Fibroblast of lung (primary cell): Measurements from ENCODE around the gene SPOCK1. TPM values are rescaled to one million over a fixed set of nuclear protein-coding genes. Genes with fewer than 3 reads are reported as not detected.

Experiments used
- DNase-seq, 2 donors: peaks; one replicate each; pipeline versions ENCODE4 v3.0.0 to v3.0.0-alpha.2; 2010; ENCODE audit warnings: low read depth in 2 of 2
- H2AFZ ChIP-seq: 2 replicates; pipeline ENCODE4 v1.5.1; 2012; ENCODE audit warnings: low read length, control low read depth, inconsistent platforms
- H3K27ac ChIP-seq: 2 replicates; pipeline ENCODE4 v1.5.1; 2011; ENCODE audit warnings: low read length, control low read depth; ENCODE audit not compliant: insufficient read depth
- H3K27me3 ChIP-seq: 2 replicates; pipeline ENCODE4 v1.5.1; 2011; ENCODE audit warnings: mild to moderate bottlenecking, low read length; ENCODE audit not compliant: control insufficient read depth, insufficient read depth
- H3K36me3 ChIP-seq: 2 replicates; pipeline ENCODE4 v1.5.1; 2011; ENCODE audit warnings: low read length; ENCODE audit not compliant: control insufficient read depth, insufficient read depth
- H3K4me1 ChIP-seq: 2 replicates; pipeline ENCODE4 v1.5.1; 2011; ENCODE audit warnings: low read length; ENCODE audit not compliant: control insufficient read depth, insufficient read depth; ENCODE audit errors: extremely low read depth
- H3K4me2 ChIP-seq: 2 replicates; pipeline ENCODE4 v1.5.1; 2011; ENCODE audit warnings: low read length, control low read depth; ENCODE audit not compliant: insufficient read depth; ENCODE audit errors: extremely low read depth
- H3K4me3 ChIP-seq, 4 experiments: fragments of 200-600 bp in 1 of 4; sonication (generic) in 1 of 4; replicated peaks in 1 of 4; 2 replicates each; pipeline ENCODE4 v1.5.1; 2011 to 2016; ENCODE audit warnings: low read length in 4 of 4, low read depth in 3 of 4, mild to moderate bottlenecking in 3 of 4, control low read depth in 2 of 4, inconsistent platforms in 1 of 4, mixed read lengths in 1 of 4; ENCODE audit not compliant: insufficient read depth in 1 of 4; ENCODE audit errors: control extremely low read depth in 1 of 4
- H3K79me2 ChIP-seq: 2 replicates; pipeline ENCODE4 v1.5.1; 2012; ENCODE audit warnings: mild to moderate bottlenecking, low read length, inconsistent platforms; ENCODE audit not compliant: control insufficient read depth, insufficient read depth
- H3K9ac ChIP-seq: 2 replicates; pipeline ENCODE4 v1.5.1; 2011; ENCODE audit warnings: mild to moderate bottlenecking, low read length, control low read depth; ENCODE audit not compliant: insufficient read depth
- H3K9me3 ChIP-seq: 2 replicates; pipeline ENCODE4 v1.5.1; 2012; ENCODE audit warnings: low read depth, low read length; ENCODE audit not compliant: control insufficient read depth, insufficient read depth
- H4K20me1 ChIP-seq: 2 replicates; pipeline ENCODE4 v1.5.1; 2011; ENCODE audit warnings: low read length; ENCODE audit not compliant: control insufficient read depth, insufficient read depth; ENCODE audit errors: extremely low read depth
- CTCF ChIP-seq, 2 donors: IDR thresholded peaks in 1 of 2; conservative IDR thresholded peaks in 1 of 2; 1 replicate in 1 of 2; 2 replicates in 1 of 2; pipeline ENCODE4 v1.5.1; 2011 to 2012; ENCODE audit warnings: low read length in 2 of 2, control low read depth in 1 of 2, inconsistent platforms in 1 of 2, low read depth in 1 of 2, mild to moderate bottlenecking in 1 of 2
- EZH2 ChIP-seq: IDR thresholded peaks from 2 replicates; pipeline ENCODE4 v1.5.1; 2012; ENCODE audit warnings: low read length, control low read depth, mild to moderate bottlenecking; ENCODE audit errors: missing control alignments
- polyA plus RNA-seq, 2 donors: library from polyadenylated mRNA; depleted of rRNA in 1 of 2; stranded (reverse) in 1 of 2; unstranded in 1 of 2; fragments of >200 nt; gene quantifications; 2 replicates each; pipeline ENCODE4 v1.2.1, GENCODE V29; 2011 to 2012; ENCODE audit warnings: missing spikeins in 1 of 2
- total RNA-seq: library from RNA; depleted of rRNA; stranded (reverse); fragments of >200 nt; gene quantifications from 2 replicates; pipeline ENCODE4 v1.2.1, GENCODE V29; 2014

SPOCK1 gene
- total and polyA plus RNA-seq, 2 donors (not counting 1 experiment from before 2014, with no cell fraction given): 11.1 to 34.9 TPM

GRCh38 chr5:137398154-137398553, 101.0 kb downstream of the SPOCK1 start:
- no peaks in the 10 kb centered on the region for H3K36me3 ChIP-seq
- no peak for TF ChIP-seq EZH2
- TF ChIP-seq CTCF (conservative IDR thresholded peaks at IDR 0.05 in 1 of 2, IDR thresholded peaks at IDR 0.05 in 1 of 2; ENCODE audit: low read depth in 1 of 2, low read length in 2 of 2): no peak
- H3K27me3 ChIP-seq: no peaks in the 10 kb centered on the region
- H3K9me3 ChIP-seq: no peaks in the 10 kb centered on the region
- H3K4me2 ChIP-seq: no peak overlapping the region
- no peak overlapping the region for H3K4me3 ChIP-seq
- H2AFZ ChIP-seq: no peak overlapping the region
- no peaks in the 10 kb centered on the region for H3K4me1 ChIP-seq
- no peak overlapping the region for H3K27ac ChIP-seq
- H4K20me1 ChIP-seq: no peaks in the 10 kb centered on the region
- H3K9ac ChIP-seq: no peak overlapping the region
- DNase-seq: no peak
- no peaks in the 10 kb centered on the region for H3K79me2 ChIP-seq

GRCh38 chr5:137395011-137395755, 103.9 kb downstream of the SPOCK1 start:
- peak in 1 of 2 donors; percentile 80 for DNase-seq
- Histone ChIP-seq H3K9me3 (no peaks in the 10 kb centered on the region), H3K27me3 (no peaks in the 10 kb centered on the region), H3K27ac (no peak overlapping the region), H3K4me2 (no peak overlapping the region), H3K4me3 (no peak overlapping the region), H3K79me2 (no peaks in the 10 kb centered on the region), H4K20me1 (no peaks in the 10 kb centered on the region), H3K9ac (no peak overlapping the region), H2AFZ (no peak overlapping the region), H3K4me1 (no peaks in the 10 kb centered on the region), H3K36me3 (no peaks in the 10 kb centered on the region)
- TF ChIP-seq CTCF (conservative IDR thresholded peaks at IDR 0.05 in 1 of 2, IDR thresholded peaks at IDR 0.05 in 1 of 2; ENCODE audit: low read depth in 1 of 2, low read length in 2 of 2) (no peak), EZH2 (no peak)

- DNase-seq: peak in 1 of 2 donors; percentile 34
- H3K79me2 ChIP-seq: no peaks in the 10 kb centered on the region
- TF ChIP-seq CTCF (conservative IDR thresholded peaks at IDR 0.05 in 1 of 2, IDR thresholded peaks at IDR 0.05 in 1 of 2; ENCODE audit: low read depth in 1 of 2, low read length in 2 of 2): no peak
- TF ChIP-seq EZH2: no peak
- no peaks in the 10 kb centered on the region for H3K36me3 ChIP-seq
- H3K4me2 ChIP-seq: no peak overlapping the region
- no peak overlapping the region for H3K9ac ChIP-seq
- no peak overlapping the region for H2AFZ ChIP-seq
- no peaks in the 10 kb centered on the region for H3K9me3 ChIP-seq
- H3K27ac ChIP-seq: no peak overlapping the region
- no peaks in the 10 kb centered on the region for H4K20me1 ChIP-seq
- H3K4me1 ChIP-seq: no peaks in the 10 kb centered on the region
- H3K4me3 ChIP-seq: no peak overlapping the region
- H3K27me3 ChIP-seq: no peaks in the 10 kb centered on the region
Observed at GRCh38 chr5:137394380-137394779, 104.7 kb downstream of the SPOCK1 start.
